Vagina (tissue), 2 donors: ENCODE results near the gene HIGD2B. TPM values are rescaled to one million over a fixed set of nuclear protein-coding genes. Genes with fewer than 3 reads are reported as not detected.

Source experiments
- DNase-seq, 2 donors: peaks; one replicate each; pipeline ENCODE4 v3.0.0-alpha.2; 2017; ENCODE audit errors: extremely low spot score in 2 of 2
- H3K27ac ChIP-seq: fragments of 200-600 bp; sonication (generic); one replicate; pipeline ENCODE4 v1.5.1; 2019
- H3K27me3 ChIP-seq: fragments of 200-600 bp; sonication (generic); one replicate; pipeline ENCODE4 v1.5.1; 2019
- H3K36me3 ChIP-seq, 2 donors: fragments of 200-600 bp; sonication (generic); one replicate each; pipeline ENCODE4 v1.5.1; 2017 to 2019
- H3K4me1 ChIP-seq: fragments of 200-600 bp; sonication (generic); one replicate; pipeline ENCODE4 v1.5.1; 2019
- H3K4me3 ChIP-seq, 2 donors: fragments of 200-600 bp; sonication (generic); 1 replicate in 1 of 2; 2 replicates in 1 of 2; pipeline ENCODE4 v1.5.1; 2016 to 2019
- H3K9me3 ChIP-seq: fragments of 200-600 bp; sonication (generic); one replicate; pipeline ENCODE4 v1.5.1; 2019
- CTCF ChIP-seq, 3 experiments: fragments of 450-650 bp in 2 of 3; fragments of 200-600 bp in 1 of 3; sonication (generic) in 1 of 3; IDR thresholded peaks; one replicate each; pipeline ENCODE4 v1.5.1; 2017 to 2019; ENCODE audit warnings: antibody characterized with exemption in 3 of 3, mild to moderate bottlenecking in 2 of 3, moderate library complexity in 2 of 3
- POLR2A ChIP-seq, 2 donors: fragments of 450-650 bp; IDR thresholded peaks; one replicate each; pipeline ENCODE4 v1.6.1; 2017; ENCODE audit warnings: antibody characterized with exemption in 2 of 2, mild to moderate bottlenecking in 2 of 2, moderate library complexity in 2 of 2
- POLR2AphosphoS5 ChIP-seq, 2 donors: sonication (generic); formaldehyde crosslinking; IDR thresholded peaks; one replicate each; pipeline ENCODE4 v1.9.0; 2017; ENCODE audit warnings: antibody characterized with exemption in 2 of 2, mild to moderate bottlenecking in 2 of 2, low read depth in 1 of 2; ENCODE audit not compliant: insufficient read depth in 1 of 2
- intact Hi-C: fragments of 100-400 bp; cut with DNase I; formaldehyde crosslinking; loops from one replicate; pipeline ENCODE4 v1.15.1; 2023
- total RNA-seq: library from RNA; depleted of rRNA; stranded (reverse); fragments of >200 nt; gene quantifications from one replicate; pipeline ENCODE4 v1.2.3, GENCODE V29; 2016

The HIGD2B gene
- total RNA-seq, 1 donor from 2014 or later: not detected

GRCh38 chr15:72690938-72691337 is 5.0 kb upstream of the HIGD2B start:
- no peak for DNase-seq
- no peaks in the 10 kb centered on the region for H3K36me3 ChIP-seq
- no peak overlapping the region for H3K27ac ChIP-seq
- H3K4me3 ChIP-seq: no peak overlapping the region
- intact Hi-C loops: no loop called here
- peaks cover 8% of the 10 kb centered on the region for H3K4me1 ChIP-seq
- TF ChIP-seq POLR2AphosphoS5 (IDR thresholded peaks at IDR 0.05; ENCODE audit: insufficient read depth in 1 of 2, low read depth in 1 of 2): no peak
- TF ChIP-seq POLR2A (IDR thresholded peaks at IDR 0.05): no peak
- TF ChIP-seq CTCF (IDR thresholded peaks at IDR 0.05): no peak
- H3K9me3 ChIP-seq: no peaks in the 10 kb centered on the region
- no peaks in the 10 kb centered on the region for H3K27me3 ChIP-seq

- no peaks in the 10 kb centered on the region for H3K36me3 ChIP-seq
- H3K27me3 ChIP-seq: no peaks in the 10 kb centered on the region
- H3K4me3 ChIP-seq: no peak overlapping the region
- TF ChIP-seq POLR2AphosphoS5 (IDR thresholded peaks at IDR 0.05; ENCODE audit: insufficient read depth in 1 of 2, low read depth in 1 of 2) (no peak), POLR2A (IDR thresholded peaks at IDR 0.05) (no peak), CTCF (IDR thresholded peaks at IDR 0.05) (no peak)
- no peak for DNase-seq
- H3K4me1 ChIP-seq: peaks cover 15% of the 10 kb centered on the region
- H3K27ac ChIP-seq: no peak overlapping the region
- no peaks in the 10 kb centered on the region for H3K9me3 ChIP-seq
- intact Hi-C loops: no loop called here
These were observed 2.7 kb upstream of the HIGD2B start for GRCh38 chr15:72688697-72689096.

- DNase-seq: no peak
These were observed 569 bp downstream of the HIGD2B start for GRCh38 chr15:72685301-72685924.

GRCh38 chr15:72682772-72683171 is 3.2 kb downstream of the HIGD2B start:
- H3K27me3 ChIP-seq: no peaks in the 10 kb centered on the region
- DNase-seq: no peak
- intact Hi-C loops: no loop called here
- no peaks in the 10 kb centered on the region for H3K36me3 ChIP-seq
- H3K9me3 ChIP-seq: no peaks in the 10 kb centered on the region
- no peak overlapping the region for H3K27ac ChIP-seq
- no peak overlapping the region for H3K4me3 ChIP-seq
- no peak for TF ChIP-seq POLR2A (IDR thresholded peaks at IDR 0.05)
- no peak for TF ChIP-seq CTCF (IDR thresholded peaks at IDR 0.05)
- TF ChIP-seq POLR2AphosphoS5 (IDR thresholded peaks at IDR 0.05; ENCODE audit: insufficient read depth in 1 of 2, low read depth in 1 of 2): no peak
- H3K4me1 ChIP-seq: peaks cover 15% of the 10 kb centered on the region

More at GRCh38 chr15:72685301-72685924, 569 bp downstream of the HIGD2B start:
- Histone ChIP-seq H3K27me3 (no peaks in the 10 kb centered on the region), H3K4me3 (peak overlapping the region; percentile 69 to 71), H3K9me3 (no peaks in the 10 kb centered on the region), H3K36me3 (no peaks in the 10 kb centered on the region), H3K4me1 (peaks cover 15% of the 10 kb centered on the region), H3K27ac (peak overlapping the region; percentile 85)
- TF ChIP-seq POLR2AphosphoS5 (IDR thresholded peaks at IDR 0.05; ENCODE audit: insufficient read depth in 1 of 2, low read depth in 1 of 2) (no peak), CTCF (IDR thresholded peaks at IDR 0.05) (no peak), POLR2A (IDR thresholded peaks at IDR 0.05) (no peak)
- intact Hi-C loops: no loop called here

GRCh38 chr15:72680931-72681330 is 5.1 kb downstream of the HIGD2B start:
- Histone ChIP-seq H3K27me3 (no peaks in the 10 kb centered on the region), H3K27ac (no peak overlapping the region), H3K36me3 (no peaks in the 10 kb centered on the region), H3K4me1 (peaks cover 7% of the 10 kb centered on the region), H3K4me3 (no peak overlapping the region), H3K9me3 (no peaks in the 10 kb centered on the region)
- TF ChIP-seq CTCF (IDR thresholded peaks at IDR 0.05) (no peak), POLR2AphosphoS5 (IDR thresholded peaks at IDR 0.05; ENCODE audit: insufficient read depth in 1 of 2, low read depth in 1 of 2) (no peak)
- intact Hi-C loops: no loop called here
- DNase-seq: no peak
